DOHH2 (cell line): ENCODE results near the gene APBB3.

ENCODE experiments used
- H3F3A ChIP-seq: fragments of 200-600 bp; sonication (generic), shearing (Covaris generic); 2 replicates; pipeline ENCODE4 v1.6.0; 2016; ENCODE audit warnings: antibody characterized with exemption, mild to moderate bottlenecking; ENCODE audit not compliant: control insufficient read depth, insufficient read depth
- H3K27ac ChIP-seq: fragments of 200-600 bp; sonication (generic); 2 replicates; pipeline ENCODE4 v1.5.1; 2014; ENCODE audit warnings: low read depth, mild to moderate bottlenecking, low read length, moderate library complexity
- H3K27me3 ChIP-seq: fragments of 200-600 bp; sonication (generic); 2 replicates; pipeline ENCODE4 v1.6.1; 2014; ENCODE audit warnings: mild to moderate bottlenecking, low read length, mixed read lengths; ENCODE audit not compliant: control insufficient read depth
- H3K36me3 ChIP-seq: fragments of 200-600 bp; sonication (generic); 2 replicates; pipeline ENCODE4 v1.6.1; 2014; ENCODE audit warnings: mild to moderate bottlenecking, low read length, moderate library complexity, mixed read lengths; ENCODE audit not compliant: control insufficient read depth
- H3K4me1 ChIP-seq: fragments of 200-600 bp; sonication (generic); 2 replicates; pipeline ENCODE4 v1.6.1; 2014; ENCODE audit warnings: mild to moderate bottlenecking, low read length, mixed read lengths; ENCODE audit not compliant: control insufficient read depth
- H3K4me2 ChIP-seq: fragments of 200-600 bp; sonication (generic); 2 replicates; pipeline ENCODE4 v1.6.0; 2014; ENCODE audit warnings: mild to moderate bottlenecking, low read length, moderate library complexity
- H3K4me3 ChIP-seq: fragments of 200-600 bp; sonication (generic); 2 replicates; pipeline ENCODE4 v1.5.1; 2014; ENCODE audit warnings: mild to moderate bottlenecking, low read length, mixed read lengths
- H3K79me2 ChIP-seq: fragments of 200-600 bp; sonication (generic); 2 replicates; pipeline ENCODE4 v1.6.1; 2014; ENCODE audit warnings: mild to moderate bottlenecking, low read length, mixed read lengths; ENCODE audit not compliant: control insufficient read depth
- H3K9me2 ChIP-seq: fragments of 200-600 bp; sonication (generic); replicated peaks from 2 replicates; pipeline ENCODE4 v1.6.1; 2014; ENCODE audit warnings: mild to moderate bottlenecking, low read length, mixed read lengths; ENCODE audit not compliant: control insufficient read depth
- H3K9me3 ChIP-seq: fragments of 200-600 bp; sonication (generic); 2 replicates; pipeline ENCODE4 v1.6.1; 2014; ENCODE audit warnings: antibody characterized with exemption, low read length, mixed read lengths; ENCODE audit not compliant: control insufficient read depth, insufficient read depth
- H4K20me1 ChIP-seq: fragments of 200-600 bp; sonication (generic); 2 replicates; pipeline ENCODE4 v1.6.0; 2014; ENCODE audit warnings: low read depth, mild to moderate bottlenecking, antibody characterized with exemption, low read length, moderate library complexity; ENCODE audit not compliant: control insufficient read depth, insufficient read depth
- EZH2phosphoT487 ChIP-seq: fragments of 200-600 bp; sonication (generic); IDR thresholded peaks from 2 replicates; pipeline ENCODE4 v1.6.1; 2017; ENCODE audit warnings: borderline replicate concordance, mild to moderate bottlenecking, antibody characterized with exemption, low read length, moderate library complexity, mixed read lengths
- TF ChIP-seq, protein P1 (sequence below): fragments of 200-600 bp; sonication (generic); IDR thresholded peaks from one replicate; pipeline ENCODE4 v1.5.1; 2014; ENCODE audit warnings: antibody characterized with exemption, mild to moderate bottlenecking, low read depth, low read length; ENCODE audit not compliant: poor library complexity, severe bottlenecking

Gene APBB3

GRCh38 chr5:140553657-140554056, 10.7 kb downstream of the APBB3 start:
- H3K9me3 ChIP-seq = no peaks in the 10 kb centered on the region
- H3K36me3 ChIP-seq = peaks cover 78% of the 10 kb centered on the region
- peaks cover 50% of the 10 kb centered on the region for H3K79me2 ChIP-seq
- peak overlapping the region; percentile 7; the same call in 1 of the 2 replicates for H3K4me2 ChIP-seq
- no peaks in the 10 kb centered on the region for H3K9me2 ChIP-seq
- peaks cover 51% of the 10 kb centered on the region for H3K4me1 ChIP-seq
- no peaks in the 10 kb centered on the region for H3K27me3 ChIP-seq
- H3K27ac ChIP-seq = no peak overlapping the region
- TF ChIP-seq, protein P1, sequence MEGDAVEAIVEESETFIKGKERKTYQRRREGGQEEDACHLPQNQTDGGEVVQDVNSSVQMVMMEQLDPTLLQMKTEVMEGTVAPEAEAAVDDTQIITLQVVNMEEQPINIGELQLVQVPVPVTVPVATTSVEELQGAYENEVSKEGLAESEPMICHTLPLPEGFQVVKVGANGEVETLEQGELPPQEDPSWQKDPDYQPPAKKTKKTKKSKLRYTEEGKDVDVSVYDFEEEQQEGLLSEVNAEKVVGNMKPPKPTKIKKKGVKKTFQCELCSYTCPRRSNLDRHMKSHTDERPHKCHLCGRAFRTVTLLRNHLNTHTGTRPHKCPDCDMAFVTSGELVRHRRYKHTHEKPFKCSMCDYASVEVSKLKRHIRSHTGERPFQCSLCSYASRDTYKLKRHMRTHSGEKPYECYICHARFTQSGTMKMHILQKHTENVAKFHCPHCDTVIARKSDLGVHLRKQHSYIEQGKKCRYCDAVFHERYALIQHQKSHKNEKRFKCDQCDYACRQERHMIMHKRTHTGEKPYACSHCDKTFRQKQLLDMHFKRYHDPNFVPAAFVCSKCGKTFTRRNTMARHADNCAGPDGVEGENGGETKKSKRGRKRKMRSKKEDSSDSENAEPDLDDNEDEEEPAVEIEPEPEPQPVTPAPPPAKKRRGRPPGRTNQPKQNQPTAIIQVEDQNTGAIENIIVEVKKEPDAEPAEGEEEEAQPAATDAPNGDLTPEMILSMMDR = no peak
- no peak for TF ChIP-seq EZH2phosphoT487
- no peaks in the 10 kb centered on the region; the same call in 1 of the 2 replicates for H3F3A ChIP-seq
- no peaks in the 10 kb centered on the region for H4K20me1 ChIP-seq
- H3K4me3 ChIP-seq = no peak overlapping the region

- no peaks in the 10 kb centered on the region for H3K27me3 ChIP-seq
- peaks cover 83% of the 10 kb centered on the region for H3K36me3 ChIP-seq
- H3F3A ChIP-seq = no peaks in the 10 kb centered on the region; the same call in 1 of the 2 replicates
- no peak overlapping the region for H3K4me2 ChIP-seq
- peaks cover 51% of the 10 kb centered on the region for H3K79me2 ChIP-seq
- no peaks in the 10 kb centered on the region for H3K9me3 ChIP-seq
- H3K9me2 ChIP-seq = no peaks in the 10 kb centered on the region
- no peak overlapping the region for H3K4me3 ChIP-seq
- no peaks in the 10 kb centered on the region for H4K20me1 ChIP-seq
- no peak overlapping the region for H3K27ac ChIP-seq
- no peak for TF ChIP-seq EZH2phosphoT487
- TF ChIP-seq, protein P1 = no peak
- H3K4me1 ChIP-seq = peaks cover 61% of the 10 kb centered on the region
Measured at GRCh38 chr5:140551872-140552271, 12.5 kb downstream of the APBB3 start.

GRCh38 chr5:140550147-140551079, 14.0 kb downstream of the APBB3 start:
- Histone ChIP-seq H3K27me3 (no peaks in the 10 kb centered on the region), H3K4me2 (no peak overlapping the region), H3K27ac (no peak overlapping the region), H3K4me3 (no peak overlapping the region), H3K9me2 (no peaks in the 10 kb centered on the region), H3F3A (peaks cover 7% of the 10 kb centered on the region), H3K9me3 (no peaks in the 10 kb centered on the region), H4K20me1 (no peaks in the 10 kb centered on the region), H3K79me2 (peaks cover 37% of the 10 kb centered on the region), H3K4me1 (peaks cover 51% of the 10 kb centered on the region), H3K36me3 (peaks cover 69% of the 10 kb centered on the region)
- TF ChIP-seq, protein P1 = no peak
- TF ChIP-seq EZH2phosphoT487 = no peak
